Dendritic cell treated with granulocyte-macrophage colony-stimulating factor and Interleukin-4, amounts not matched to agents 40 ng/mL and 50 ng/mL, for 4 days (primary cell): Measurements from ENCODE around the gene OPN5.
"Not testable (repeated sequence)": the region's sequence is repeated elsewhere in the genome, so short reads cannot be mapped to it uniquely, and the experiment has no call there.

Experiments
- H3K27ac Mint-ChIP-seq: one replicate; pipeline ENCODE4 v1.8.0; 2022; ENCODE audit warnings: mild to moderate bottlenecking, mixed read lengths
- H3K27me3 Mint-ChIP-seq: one replicate; pipeline ENCODE4 v1.8.0; 2022; ENCODE audit warnings: mild to moderate bottlenecking, mixed read lengths
- H3K36me3 Mint-ChIP-seq: one replicate; pipeline ENCODE4 v1.8.0; 2022; ENCODE audit warnings: low read depth, mixed read lengths
- H3K4me1 Mint-ChIP-seq: one replicate; pipeline ENCODE4 v1.8.0; 2022; ENCODE audit warnings: low read depth, mixed read lengths
- H3K4me3 Mint-ChIP-seq: one replicate; pipeline ENCODE4 v1.8.0; 2022; ENCODE audit warnings: mild to moderate bottlenecking, moderate library complexity, mixed read lengths
- H3K9me3 Mint-ChIP-seq: one replicate; pipeline ENCODE4 v1.8.0; 2022; ENCODE audit warnings: mixed read lengths
- intact Hi-C: fragments of 100-400 bp; cut with micrococcal nuclease; formaldehyde crosslinking; loops from one replicate; pipeline ENCODE4 v1.15.0; 2022

Gene OPN5

GRCh38 chr6:47781732-47782131 is at the start of gene OPN5:
OPN5 (plus strand) TSS chr6:47782032; CDS start chr6:47782067, 35 bp downstream.
- Mint-ChIP-seq H3K4me1 (peaks cover 5% of the 10 kb centered on the region), H3K36me3 (no peaks in the 10 kb centered on the region), H3K27ac (no peak within 1 kb of the TSS), H3K4me3 (no peak within 1 kb of the TSS), H3K27me3 (peaks cover 12% of the 10 kb centered on the region), H3K9me3 (no peaks in the 10 kb centered on the region)
- intact Hi-C loops = loop anchor here (1.0 to 2.0 kb wide), 2 partner anchors 151 to 367 kb away; no protein-coding TSS in a partner anchor

- H3K9me3 Mint-ChIP-seq = no peaks in the 10 kb centered on the region
- no peaks in the 10 kb centered on the region for H3K36me3 Mint-ChIP-seq
- peaks cover 5% of the 10 kb centered on the region for H3K27me3 Mint-ChIP-seq
- intact Hi-C loops = loop anchor here (2.0 to 5.0 kb wide), 2 partner anchors 102 to 319 kb away; no protein-coding TSS in a partner anchor
- no peak overlapping the region for H3K27ac Mint-ChIP-seq
- no peak overlapping the region for H3K4me3 Mint-ChIP-seq
- no peaks in the 10 kb centered on the region for H3K4me1 Mint-ChIP-seq
Observed at GRCh38 chr6:47733879-47734558, 47.8 kb upstream of the OPN5 start.

GRCh38 chr6:47734831-47735481 is 46.9 kb upstream of the OPN5 start:
- Mint-ChIP-seq H3K9me3 (no peaks in the 10 kb centered on the region), H3K27me3 (peaks cover 5% of the 10 kb centered on the region), H3K36me3 (no peaks in the 10 kb centered on the region), H3K4me1 (no peaks in the 10 kb centered on the region), H3K27ac (no peak overlapping the region), H3K4me3 (no peak overlapping the region)
- intact Hi-C loops = loop anchor here (5.0 kb wide), 1 partner anchor 103 kb away; no protein-coding TSS in a partner anchor

GRCh38 chr6:47736083-47736700 is 45.6 kb upstream of the OPN5 start:
- Mint-ChIP-seq H3K9me3 (no peaks in the 10 kb centered on the region), H3K27ac (no peak overlapping the region), H3K27me3 (peaks cover 3% of the 10 kb centered on the region), H3K4me1 (no peaks in the 10 kb centered on the region), H3K4me3 (no peak overlapping the region), H3K36me3 (no peaks in the 10 kb centered on the region)
- intact Hi-C loops = no loop called here

- no peaks in the 10 kb centered on the region for H3K36me3 Mint-ChIP-seq
- no peaks in the 10 kb centered on the region for H3K9me3 Mint-ChIP-seq
- H3K4me3 Mint-ChIP-seq = no peak overlapping the region
- no peaks in the 10 kb centered on the region for H3K4me1 Mint-ChIP-seq
- no peak overlapping the region for H3K27ac Mint-ChIP-seq
- intact Hi-C loops = no loop called here
- H3K27me3 Mint-ChIP-seq = peaks cover 3% of the 10 kb centered on the region
Observed at GRCh38 chr6:47737406-47737805, 44.4 kb upstream of the OPN5 start.

GRCh38 chr6:47740714-47741113 is 41.1 kb upstream of the OPN5 start:
- Mint-ChIP-seq H3K27me3 (no peaks in the 10 kb centered on the region), H3K27ac (no peak overlapping the region), H3K36me3 (no peaks in the 10 kb centered on the region), H3K9me3 (no peaks in the 10 kb centered on the region), H3K4me3 (no peak overlapping the region), H3K4me1 (no peaks in the 10 kb centered on the region)
- intact Hi-C loops = no loop called here

GRCh38 chr6:47741807-47742206 is 40.0 kb upstream of the OPN5 start:
- Mint-ChIP-seq H3K36me3 (no peaks in the 10 kb centered on the region), H3K9me3 (no peaks in the 10 kb centered on the region), H3K4me1 (no peaks in the 10 kb centered on the region), H3K4me3 (no peak overlapping the region), H3K27ac (no peak overlapping the region), H3K27me3 (no peaks in the 10 kb centered on the region)
- intact Hi-C loops = no loop called here

GRCh38 chr6:47743744-47744143 is 38.1 kb upstream of the OPN5 start:
- no peaks in the 10 kb centered on the region for H3K27me3 Mint-ChIP-seq
- no peak overlapping the region for H3K27ac Mint-ChIP-seq
- no peaks in the 10 kb centered on the region for H3K4me1 Mint-ChIP-seq
- H3K4me3 Mint-ChIP-seq = no peak overlapping the region
- intact Hi-C loops = no loop called here
- H3K36me3 Mint-ChIP-seq = no peaks in the 10 kb centered on the region
- H3K9me3 Mint-ChIP-seq = no peaks in the 10 kb centered on the region

GRCh38 chr6:47745269-47745668 is 36.6 kb upstream of the OPN5 start:
- H3K27ac Mint-ChIP-seq, intact Hi-C loops, H3K27me3 Mint-ChIP-seq, H3K4me1 Mint-ChIP-seq, H3K4me3 Mint-ChIP-seq, H3K9me3 Mint-ChIP-seq, H3K36me3 Mint-ChIP-seq: not testable (repeated sequence)

GRCh38 chr6:47749757-47750156 is 32.1 kb upstream of the OPN5 start:
- Mint-ChIP-seq H3K9me3 (no peaks in the 10 kb centered on the region), H3K4me1 (no peaks in the 10 kb centered on the region), H3K27me3 (no peaks in the 10 kb centered on the region), H3K36me3 (no peaks in the 10 kb centered on the region), H3K27ac (no peak overlapping the region), H3K4me3 (no peak overlapping the region)
- intact Hi-C loops = no loop called here

GRCh38 chr6:47752801-47753200 is 29.0 kb upstream of the OPN5 start:
- intact Hi-C loops = no loop called here
- Mint-ChIP-seq H3K36me3 (no peaks in the 10 kb centered on the region), H3K27me3 (no peaks in the 10 kb centered on the region), H3K4me1 (no peaks in the 10 kb centered on the region), H3K27ac (no peak overlapping the region), H3K9me3 (no peaks in the 10 kb centered on the region), H3K4me3 (no peak overlapping the region)

GRCh38 chr6:47759364-47759763 is 22.5 kb upstream of the OPN5 start:
- intact Hi-C loops = no loop called here

GRCh38 chr6:47762502-47762901 is 19.3 kb upstream of the OPN5 start:
- H3K27me3 Mint-ChIP-seq = no peaks in the 10 kb centered on the region
- no peaks in the 10 kb centered on the region for H3K4me1 Mint-ChIP-seq
- intact Hi-C loops = no loop called here
- no peaks in the 10 kb centered on the region for H3K9me3 Mint-ChIP-seq
- no peaks in the 10 kb centered on the region for H3K36me3 Mint-ChIP-seq
- H3K4me3 Mint-ChIP-seq = no peak overlapping the region
- no peak overlapping the region for H3K27ac Mint-ChIP-seq

More at GRCh38 chr6:47759364-47759763, 22.5 kb upstream of the OPN5 start:
- Mint-ChIP-seq H3K4me3 (no peak overlapping the region), H3K27me3 (no peaks in the 10 kb centered on the region), H3K36me3 (no peaks in the 10 kb centered on the region), H3K27ac (no peak overlapping the region), H3K9me3 (no peaks in the 10 kb centered on the region), H3K4me1 (no peaks in the 10 kb centered on the region)

- H3K36me3 Mint-ChIP-seq = no peaks in the 10 kb centered on the region
- intact Hi-C loops = no loop called here
- H3K4me1 Mint-ChIP-seq = no peaks in the 10 kb centered on the region
- H3K9me3 Mint-ChIP-seq = no peaks in the 10 kb centered on the region
- H3K4me3 Mint-ChIP-seq = no peak overlapping the region
- H3K27me3 Mint-ChIP-seq = no peaks in the 10 kb centered on the region
- H3K27ac Mint-ChIP-seq = no peak overlapping the region
Observed at GRCh38 chr6:47766445-47766844, 15.4 kb upstream of the OPN5 start.
